Fibroblast of the conjunctiva (primary cell): ENCODE measurements around the gene HSPD1.
"Not testable (repeated sequence)": the region's sequence is repeated elsewhere in the genome, so short reads cannot be mapped to it uniquely, and the experiment has no call there.

ENCODE experiments used
- DNase-seq: peaks from one replicate; pipeline ENCODE4 v3.0.0-alpha.2; 2010; ENCODE audit warnings: low read depth

The HSPD1 gene

GRCh38 chr2:197496695-197497094, 2.9 kb downstream of the HSPD1 start:
- no peak for DNase-seq

- no peak for DNase-seq
Measured at GRCh38 chr2:197495433-197496134, 4.1 kb downstream of the HSPD1 start.

GRCh38 chr2:197487385-197487784, 12.3 kb downstream of the HSPD1 start:
- DNase-seq, result no peak

- DNase-seq, result no peak
Measured at GRCh38 chr2:197486175-197486574, 13.5 kb downstream of the HSPD1 start.

GRCh38 chr2:197484248-197484647, 15.4 kb downstream of the HSPD1 start:
- DNase-seq, result not testable (repeated sequence)

- no peak for DNase-seq
Measured at GRCh38 chr2:197480165-197481036, 19.2 kb downstream of the HSPD1 start.

- no peak for DNase-seq
Measured at GRCh38 chr2:197477797-197478196, 21.8 kb downstream of the HSPD1 start.

GRCh38 chr2:197472166-197472565, 27.5 kb downstream of the HSPD1 start:
- DNase-seq, result no peak

GRCh38 chr2:197464175-197464574, 35.5 kb downstream of the HSPD1 start:
- no peak for DNase-seq

GRCh38 chr2:197461057-197461456, 38.6 kb downstream of the HSPD1 start:
- DNase-seq, result no peak

GRCh38 chr2:197460649-197461048, 39.0 kb downstream of the HSPD1 start:
- DNase-seq, result no peak

- no peak for DNase-seq
Measured at GRCh38 chr2:197455428-197455827, 44.2 kb downstream of the HSPD1 start.

- DNase-seq, result no peak
Measured at GRCh38 chr2:197454923-197455322, 44.7 kb downstream of the HSPD1 start.

- peak; percentile 88 for DNase-seq
Measured at GRCh38 chr2:197453914-197454398, 45.7 kb downstream of the HSPD1 start.

GRCh38 chr2:197453123-197453913, 46.3 kb downstream of the HSPD1 start, which contains the start of gene COQ10B:
Gene COQ10B, plus strand, starts transcription at chr2:197453552. Its CDS starts 9 bp downstream, at chr2:197453561.
- peak; percentile 100 for DNase-seq

- no peak for DNase-seq
Measured at GRCh38 chr2:197452754-197453122, 46.9 kb downstream of the HSPD1 start.

- DNase-seq, result not testable (repeated sequence)
Measured at GRCh38 chr2:197450935-197451358, 48.7 kb downstream of the HSPD1 start.

GRCh38 chr2:197450465-197450864, 49.2 kb downstream of the HSPD1 start:
- DNase-seq, result no peak

- DNase-seq, result no peak
Measured at GRCh38 chr2:197446844-197447243, 52.8 kb downstream of the HSPD1 start.

- DNase-seq, result no peak
Measured at GRCh38 chr2:197445746-197446145, 53.9 kb downstream of the HSPD1 start.

GRCh38 chr2:197442857-197443256, 56.8 kb downstream of the HSPD1 start:
- DNase-seq, result no peak

- DNase-seq, result no peak
Measured at GRCh38 chr2:197437380-197437779, 62.3 kb downstream of the HSPD1 start.
